Measurements from ENCODE around the gene CTSH.
"Not testable (repeated sequence)": the region's sequence is repeated elsewhere in the genome, so short reads cannot be mapped to it uniquely, and the experiment has no call there.

The CTSH gene

DNA sequence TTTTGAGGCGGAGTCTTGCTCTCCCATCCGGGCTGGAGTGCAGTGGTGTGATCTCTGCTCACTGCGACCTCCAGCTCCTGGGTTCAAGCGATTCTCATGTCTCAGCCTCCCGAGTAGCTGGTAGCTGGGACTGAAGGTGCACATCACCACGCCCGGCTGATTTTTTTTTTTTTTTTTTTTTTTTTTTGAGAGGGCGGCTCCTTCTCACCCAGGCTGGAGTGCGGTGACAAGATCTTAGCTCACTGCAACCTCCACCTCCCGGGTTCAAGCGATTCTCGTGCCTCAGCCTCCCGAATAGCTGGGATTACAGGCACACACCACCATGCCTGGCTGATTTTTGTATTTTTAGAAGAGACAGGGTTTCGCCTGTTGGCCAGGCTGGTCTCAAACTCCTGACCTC is 67.9 kb downstream of the CTSH start:
- not testable (repeated sequence) for H3K27me3 ChIP-seq (ENCODE audit: control insufficient read depth, insufficient read depth, low read length); H3K9ac ChIP-seq (ENCODE audit: low read length); H3K9me3 ChIP-seq (ENCODE audit: control insufficient read depth, insufficient read depth, low read depth, low read length); H3K4me3 ChIP-seq (ENCODE audit: low read depth, low read length); H3K27ac ChIP-seq (ENCODE audit: low read depth, low read length)
- Histone ChIP-seq H3K4me1 (ENCODE audit: control insufficient read depth, insufficient read depth, low read length) (peaks cover 40% of the 10 kb centered on the region), H3K36me3 (ENCODE audit: control insufficient read depth, insufficient read depth, low read length) (peaks cover 33% of the 10 kb centered on the region)

- H3K9ac ChIP-seq (ENCODE audit: low read length), result peak overlapping the region; percentile 39
- H3K9me3 ChIP-seq (ENCODE audit: control insufficient read depth, insufficient read depth, low read depth, low read length), result no peaks in the 10 kb centered on the region
- peak overlapping the region; percentile 100 for H3K4me3 ChIP-seq (ENCODE audit: low read depth, low read length)
- no peaks in the 10 kb centered on the region for H3K27me3 ChIP-seq (ENCODE audit: control insufficient read depth, insufficient read depth, low read length)
- no peak overlapping the region for H3K27ac ChIP-seq (ENCODE audit: low read depth, low read length)
- H3K4me1 ChIP-seq (ENCODE audit: control insufficient read depth, insufficient read depth, low read length), result peaks cover 46% of the 10 kb centered on the region
- H3K36me3 ChIP-seq (ENCODE audit: control insufficient read depth, insufficient read depth, low read length), result peaks cover 16% of the 10 kb centered on the region
Measured at GRCh38 chr15:78875107-78875914, 69.5 kb downstream of the CTSH start.

DNA sequence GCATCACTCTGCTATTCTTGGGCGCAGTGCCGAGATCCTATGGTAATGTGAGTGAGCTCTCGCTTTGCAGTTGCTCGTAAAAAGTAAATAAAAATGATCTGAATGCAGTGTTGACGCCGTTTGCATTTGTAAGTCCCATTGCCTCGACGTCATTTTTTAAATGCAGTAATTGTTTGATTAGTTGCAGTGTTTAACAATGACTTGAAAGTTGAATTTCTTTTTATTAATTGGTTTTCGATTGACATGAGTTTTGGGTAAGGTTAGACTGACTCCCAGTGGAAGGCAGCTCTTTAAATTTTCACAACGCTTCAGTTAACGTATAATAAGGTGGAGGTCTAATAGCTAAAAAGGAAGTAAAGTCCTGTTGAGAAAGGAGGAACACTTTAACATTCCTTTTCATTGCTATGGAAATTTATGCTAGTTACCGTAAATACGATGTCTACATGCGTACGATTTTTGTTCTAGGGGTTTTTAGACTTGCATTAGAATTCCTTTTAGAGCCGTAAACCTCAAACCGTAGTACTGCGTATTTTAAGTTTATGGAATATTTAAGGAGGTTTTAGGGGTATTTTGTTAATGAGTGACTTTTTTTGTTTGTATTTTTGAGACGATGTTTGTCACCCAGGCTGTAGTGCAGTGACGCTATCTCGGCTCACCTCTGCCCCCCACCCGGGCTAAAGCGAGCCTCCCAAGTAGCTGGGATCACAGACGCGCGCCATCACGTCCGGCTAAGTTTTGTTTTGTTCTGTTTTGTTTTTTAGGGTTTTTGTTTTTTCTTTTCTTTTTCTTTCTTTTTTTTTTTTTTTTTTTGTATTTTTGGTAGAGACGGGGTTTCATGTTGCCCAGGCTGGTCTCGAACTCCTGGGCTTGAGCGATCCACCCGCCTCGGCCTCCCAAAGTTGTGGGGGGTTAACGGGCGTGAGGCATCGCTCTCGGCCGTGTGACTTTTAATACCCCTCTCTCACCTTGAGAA is 70.8 kb downstream of the CTSH start:
- peaks cover 6% of the 10 kb centered on the region; the same call in 1 of the 2 replicates for H3K36me3 ChIP-seq (ENCODE audit: control insufficient read depth, insufficient read depth, low read length)
- peaks cover 41% of the 10 kb centered on the region for H3K4me1 ChIP-seq (ENCODE audit: control insufficient read depth, insufficient read depth, low read length)
- H3K27ac ChIP-seq (ENCODE audit: low read depth, low read length), result peak overlapping the region; percentile 100
- no peaks in the 10 kb centered on the region for H3K9me3 ChIP-seq (ENCODE audit: control insufficient read depth, insufficient read depth, low read depth, low read length)
- H3K27me3 ChIP-seq (ENCODE audit: control insufficient read depth, insufficient read depth, low read length), result no peaks in the 10 kb centered on the region
- peak overlapping the region; percentile 100 for H3K9ac ChIP-seq (ENCODE audit: low read length)
- peak overlapping the region; percentile 100 for H3K4me3 ChIP-seq (ENCODE audit: low read depth, low read length)

DNA sequence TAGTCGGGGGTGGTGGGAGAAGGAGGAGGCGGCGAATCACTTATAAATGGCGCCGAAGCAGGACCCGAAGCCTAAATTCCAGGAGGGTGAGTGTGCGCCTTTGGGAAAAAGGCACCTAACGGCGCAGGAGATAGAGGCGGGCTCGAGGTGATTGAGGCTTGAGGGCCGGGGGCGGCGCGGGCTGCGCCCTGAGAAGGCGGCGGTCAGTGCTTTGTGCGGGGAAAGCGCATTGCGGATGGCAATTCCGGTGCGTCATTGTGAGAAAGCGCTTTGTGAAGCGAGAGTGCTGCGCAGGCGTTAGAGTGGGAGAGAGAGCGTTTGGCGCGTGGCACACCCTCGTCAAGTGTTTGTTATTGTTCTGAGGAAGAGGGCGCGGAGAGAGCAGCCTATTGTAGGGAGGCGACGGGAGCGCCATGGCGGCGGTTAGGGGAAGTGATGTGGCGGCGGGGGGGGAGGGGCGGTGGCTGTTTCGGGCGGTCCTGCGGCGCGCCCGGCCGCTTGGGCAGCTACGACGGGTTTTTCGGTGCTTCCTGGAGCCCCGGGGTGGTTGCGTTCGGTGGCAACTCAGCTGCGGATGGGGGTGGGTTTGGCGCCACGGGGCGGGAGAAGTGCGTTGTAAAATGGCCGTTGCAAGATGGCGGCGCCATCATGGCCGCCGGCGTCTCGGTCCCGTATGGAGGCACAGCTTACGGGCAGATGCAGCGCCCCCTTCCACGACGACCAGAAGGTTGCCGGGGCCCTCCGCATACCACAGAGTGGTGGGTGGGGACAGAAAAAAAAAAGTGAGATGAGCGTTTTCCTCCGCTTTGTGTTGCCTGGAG is 71.7 kb downstream of the CTSH start:
- Histone ChIP-seq H3K27me3 (ENCODE audit: control insufficient read depth, insufficient read depth, low read length) (no peaks in the 10 kb centered on the region), H3K36me3 (ENCODE audit: control insufficient read depth, insufficient read depth, low read length) (peaks cover 4% of the 10 kb centered on the region; the same call in 1 of the 2 replicates), H3K9me3 (ENCODE audit: control insufficient read depth, insufficient read depth, low read depth, low read length) (no peaks in the 10 kb centered on the region), H3K4me1 (ENCODE audit: control insufficient read depth, insufficient read depth, low read length) (peaks cover 32% of the 10 kb centered on the region), H3K9ac (ENCODE audit: low read length) (peak overlapping the region; percentile 100), H3K4me3 (ENCODE audit: low read depth, low read length) (peak overlapping the region; percentile 100), H3K27ac (ENCODE audit: low read depth, low read length) (peak overlapping the region; percentile 100)

DNA sequence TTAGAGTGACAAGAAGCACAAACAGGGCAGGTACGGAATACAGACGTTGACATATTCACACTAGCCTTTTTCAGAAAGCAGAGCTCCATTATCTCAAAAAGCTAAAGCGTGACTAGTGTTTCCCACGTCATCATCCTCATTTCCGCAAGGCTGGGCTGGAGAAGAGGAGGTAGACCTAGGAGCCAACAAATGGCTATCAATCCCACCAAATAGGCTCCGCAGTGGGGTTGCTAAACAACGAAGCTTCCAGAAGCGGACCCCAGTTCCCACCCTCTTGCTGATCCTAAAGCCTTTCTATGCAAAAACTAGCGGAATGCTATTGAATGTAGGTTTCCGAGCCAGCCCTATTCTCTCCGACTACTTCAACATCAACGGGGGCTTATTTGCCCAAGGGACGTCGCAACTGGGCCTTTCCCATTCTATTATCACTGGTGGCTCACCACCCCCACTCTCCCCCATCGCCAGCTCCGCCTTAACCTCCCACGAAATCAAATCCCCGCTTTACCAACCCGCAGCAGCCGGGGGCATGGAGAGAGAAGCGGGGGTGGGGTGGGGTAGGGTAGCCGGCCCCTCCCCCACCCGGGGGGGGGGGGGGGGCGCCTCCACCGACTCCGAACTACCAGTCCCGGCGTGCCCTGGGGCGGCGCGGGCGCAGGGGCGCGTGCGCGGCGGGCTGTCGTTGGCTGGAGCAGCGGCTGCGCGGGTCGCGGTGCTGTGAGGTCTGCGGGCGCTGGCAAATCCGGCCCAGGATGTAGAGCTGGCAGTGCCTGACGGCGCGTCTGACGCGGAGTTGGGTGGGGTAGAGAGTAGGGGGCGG is 72.5 kb downstream of the CTSH start, which contains the start of gene MORF4L1:
Gene MORF4L1, plus strand, starts transcription at position 736 of the 817 bp plus-strand sequence. CDS start 128 bp downstream, outside the sequence.
- Histone ChIP-seq H3K4me1 (ENCODE audit: control insufficient read depth, insufficient read depth, low read length) (peaks cover 24% of the 10 kb centered on the region), H3K4me3 (ENCODE audit: low read depth, low read length) (peak within 1 kb of the TSS; percentile 100), H3K27ac (ENCODE audit: low read depth, low read length) (peak within 1 kb of the TSS; percentile 100), H3K9me3 (ENCODE audit: control insufficient read depth, insufficient read depth, low read depth, low read length) (no peaks in the 10 kb centered on the region), H3K27me3 (ENCODE audit: control insufficient read depth, insufficient read depth, low read length) (no peaks in the 10 kb centered on the region), H3K36me3 (ENCODE audit: control insufficient read depth, insufficient read depth, low read length) (peaks cover 3% of the 10 kb centered on the region; the same call in 1 of the 2 replicates), H3K9ac (ENCODE audit: low read length) (peak within 1 kb of the TSS; percentile 100)

- not testable (repeated sequence) for H3K36me3 ChIP-seq (ENCODE audit: control insufficient read depth, insufficient read depth, low read length); H3K9me3 ChIP-seq (ENCODE audit: control insufficient read depth, insufficient read depth, low read depth, low read length); H3K27me3 ChIP-seq (ENCODE audit: control insufficient read depth, insufficient read depth, low read length)
- peak overlapping the region; percentile 86 for H3K4me3 ChIP-seq (ENCODE audit: low read depth, low read length)
- H3K9ac ChIP-seq (ENCODE audit: low read length), result peak overlapping the region; percentile 86
- H3K27ac ChIP-seq (ENCODE audit: low read depth, low read length), result peak overlapping the region; percentile 90; the same call in 1 of the 2 replicates
- H3K4me1 ChIP-seq (ENCODE audit: control insufficient read depth, insufficient read depth, low read length), result peaks cover 21% of the 10 kb centered on the region
Measured at GRCh38 chr15:78871483-78872127, 73.2 kb downstream of the CTSH start.

All from HUES6 (cell line).